Measurements from ENCODE around the gene TAF4.
A peak's percentile ranks its signal among the peaks of the same experiment; 100 is the strongest.

TAF4 gene

GRCh38 chr20:61932199-61932592, 133.5 kb downstream of the TAF4 start:
- no peak for DNase-seq (ENCODE audit: low read depth)

GRCh38 chr20:61931476-61932198, 134.0 kb downstream of the TAF4 start:
- DNase-seq (ENCODE audit: low read depth) = no peak

- DNase-seq (ENCODE audit: low read depth) = no peak
Measured at GRCh38 chr20:61930776-61931475, 134.8 kb downstream of the TAF4 start.

- DNase-seq (ENCODE audit: low read depth) = no peak
Measured at GRCh38 chr20:61929971-61930666, 135.6 kb downstream of the TAF4 start.

- no peak for DNase-seq (ENCODE audit: low read depth)
Measured at GRCh38 chr20:61929561-61929960, 136.1 kb downstream of the TAF4 start.

GRCh38 chr20:61927826-61928541, 137.7 kb downstream of the TAF4 start:
- DNase-seq (ENCODE audit: low read depth) = no peak

GRCh38 chr20:61927193-61927825, 138.4 kb downstream of the TAF4 start:
- DNase-seq (ENCODE audit: low read depth) = no peak

GRCh38 chr20:61926796-61927192, 138.9 kb downstream of the TAF4 start:
- no peak for DNase-seq (ENCODE audit: low read depth)

- no peak for DNase-seq (ENCODE audit: low read depth)
Measured at GRCh38 chr20:61926253-61926613, 139.4 kb downstream of the TAF4 start.

GRCh38 chr20:61925555-61926252, 140.0 kb downstream of the TAF4 start:
- DNase-seq (ENCODE audit: low read depth) = peak; percentile 10

- no peak for DNase-seq (ENCODE audit: low read depth)
Measured at GRCh38 chr20:61924858-61925554, 140.7 kb downstream of the TAF4 start.

All from amniotic epithelial cell (primary cell).